Endothelial cell of umbilical vein (primary cell): ENCODE results near the gene TREX2. TPM values are rescaled to one million over a fixed set of nuclear protein-coding genes. Genes with fewer than 3 reads are reported as not detected.

Experiments used
- BruUV-seq: library from RNA; stranded (reverse); fragments of 400-500 nt; replicated peaks from 2 replicates; lab custom pipeline; 2021; lab: Mats Ljungman, UMichigan
- CTCF ChIA-PET: fragments of 300-600, 350-600 bp; sonication (Branson Sonifier 250); formaldehyde crosslinking; loops from one replicate; lab custom pipeline; 2021; ENCODE audit warnings: antibody characterized with exemption, inconsistent platforms; lab: Charles Lee
- POLR2A ChIA-PET: fragments of 300-600, 350-600 bp; sonication (Branson Sonifier 250); formaldehyde crosslinking; loops from one replicate; lab custom pipeline; 2021; ENCODE audit warnings: antibody characterized with exemption, inconsistent platforms; lab: Charles Lee
- DNase-seq: peaks from one replicate; pipeline ENCODE4 v3.0.0-alpha.2; 2011; ENCODE audit warnings: low read depth, low spot score
- FAIRE-seq: peaks from 2 replicates; lab custom pipeline; 2011; peaks lifted over from hg19 to GRCh38; lab: Jason Lieb, UNC
- H2AFZ ChIP-seq: 2 replicates; pipeline ENCODE4 v1.6.0; 2012; ENCODE audit warnings: low read depth, low read length, control low read depth, inconsistent platforms
- H3K27ac ChIP-seq: 2 replicates; pipeline ENCODE4 v1.5.1; 2011; ENCODE audit warnings: low read depth, mild to moderate bottlenecking, control low read depth, low read length, moderate library complexity; ENCODE audit not compliant: insufficient read depth
- H3K27me3 ChIP-seq, 2 experiments: 2 replicates each; pipeline versions ENCODE4 v1.6.0 to v1.6.1; 2011; ENCODE audit warnings: low read length in 2 of 2, mixed read lengths in 1 of 2; ENCODE audit not compliant: control insufficient read depth in 2 of 2, insufficient read depth in 2 of 2
- H3K36me3 ChIP-seq, 2 experiments: 2 replicates in 1 of 2; 3 replicates in 1 of 2; pipeline ENCODE4 v1.5.1; 2011; ENCODE audit warnings: low read length in 2 of 2, mild to moderate bottlenecking in 1 of 2, moderate library complexity in 1 of 2; ENCODE audit not compliant: control insufficient read depth in 2 of 2, insufficient read depth in 2 of 2; ENCODE audit errors: extremely low read depth in 1 of 2
- H3K4me1 ChIP-seq: 3 replicates; pipeline ENCODE4 v1.5.1; 2011; ENCODE audit warnings: mild to moderate bottlenecking, low read length; ENCODE audit not compliant: control insufficient read depth, insufficient read depth; ENCODE audit errors: extremely low read depth
- H3K4me2 ChIP-seq: 2 replicates; pipeline ENCODE4 v1.6.1; 2011; ENCODE audit warnings: low read length, control low read depth, mixed read lengths; ENCODE audit not compliant: insufficient read depth
- H3K4me3 ChIP-seq, 3 experiments: fragments of 200-600 bp in 1 of 3; sonication (generic), shearing (Covaris generic) in 1 of 3; replicated peaks in 1 of 3; 2 replicates each; pipeline ENCODE4 v1.5.1; 2011 to 2016; ENCODE audit warnings: control low read depth in 3 of 3, low read length in 3 of 3, mild to moderate bottlenecking in 2 of 3, inconsistent platforms in 1 of 3, low read depth in 1 of 3, moderate library complexity in 1 of 3; ENCODE audit not compliant: insufficient read depth in 1 of 3
- H3K79me2 ChIP-seq: 2 replicates; pipeline ENCODE4 v1.6.0; 2012; ENCODE audit warnings: low read length, inconsistent platforms; ENCODE audit not compliant: control insufficient read depth, insufficient read depth
- H3K9ac ChIP-seq: replicated peaks from 2 replicates; pipeline ENCODE3; 2011; ENCODE audit warnings: low read length, control low read depth; ENCODE audit not compliant: insufficient read depth; ENCODE audit errors: extremely low read depth
- H3K9me1 ChIP-seq: replicated peaks from 3 replicates; pipeline ENCODE4 v1.6.0; 2011; ENCODE audit warnings: mild to moderate bottlenecking, low read length; ENCODE audit not compliant: control insufficient read depth, insufficient read depth; ENCODE audit errors: extremely low read depth
- H3K9me3 ChIP-seq: replicated peaks from 2 replicates; pipeline ENCODE4 v1.5.1; 2012; ENCODE audit warnings: low read length, inconsistent platforms; ENCODE audit not compliant: control insufficient read depth, insufficient read depth
- H4K20me1 ChIP-seq: replicated peaks from 2 replicates; pipeline ENCODE3; 2011; ENCODE audit warnings: mild to moderate bottlenecking, low read length; ENCODE audit not compliant: control insufficient read depth, insufficient read depth; ENCODE audit errors: extremely low read depth
- EZH2 ChIP-seq: IDR thresholded peaks from 2 replicates; pipeline ENCODE4 v1.6.1; 2012; ENCODE audit warnings: borderline replicate concordance, low read depth, mild to moderate bottlenecking, moderate library complexity, low read length, inconsistent platforms; ENCODE audit not compliant: severe bottlenecking
- FOS ChIP-seq: IDR thresholded peaks from 2 replicates; pipeline ENCODE4 v1.6.1; 2011; ENCODE audit warnings: mild to moderate bottlenecking, low read length, moderate library complexity, borderline replicate concordance; ENCODE audit not compliant: insufficient read depth
- GATA2 ChIP-seq: IDR thresholded peaks from 2 replicates; pipeline ENCODE4 v1.7.0; 2011; ENCODE audit warnings: low read depth, mild to moderate bottlenecking, moderate library complexity, mixed read lengths, low read length; ENCODE audit not compliant: insufficient read length, insufficient read depth
- JUN ChIP-seq: IDR thresholded peaks from 2 replicates; pipeline ENCODE4 v1.6.1; 2011; ENCODE audit warnings: borderline replicate concordance, low read depth; ENCODE audit not compliant: insufficient read length, insufficient read depth
- MAX ChIP-seq: IDR thresholded peaks from 2 replicates; pipeline ENCODE4 v1.6.1; 2011; ENCODE audit not compliant: insufficient read depth, insufficient read length
- MYC ChIP-seq: IDR thresholded peaks from one replicate; pipeline ENCODE4 v1.6.1; 2011; ENCODE audit warnings: mild to moderate bottlenecking, low read depth, low read length
- POLR2A ChIP-seq: IDR thresholded peaks from 2 replicates; pipeline ENCODE4 v1.6.1; 2012; ENCODE audit warnings: low read depth, mild to moderate bottlenecking, control low read depth, low read length
- POLR2AphosphoS5 ChIP-seq: IDR thresholded peaks from 2 replicates; pipeline ENCODE4 v1.6.1; 2012; ENCODE audit warnings: low read depth, mild to moderate bottlenecking, control low read depth, low read length, moderate library complexity; ENCODE audit not compliant: insufficient read depth
- dilution Hi-C: fragments of 300-500 bp; cut with MboI; formaldehyde crosslinking; loops from one replicate; pipeline ENCODE4 v1.15.0; 2019; ENCODE audit warnings: low sequenced_read_pairs; ENCODE audit not compliant: extremely low pct_ligation_motif_present
- intact Hi-C: fragments of 100-400 bp; cut with micrococcal nuclease; formaldehyde crosslinking; loops from one replicate; pipeline ENCODE4 v1.10.0; 2022
- polyA plus RNA-seq, 4 experiments: library from polyadenylated mRNA; depleted of rRNA in 3 of 4; stranded (reverse) in 3 of 4; unstranded in 1 of 4; fragments of >200 nt; gene quantifications; 2 replicates each; pipeline versions ENCODE4 v1.2.1 to v1.2.3, GENCODE V29; 2011 to 2012; ENCODE audit warnings: missing spikeins in 1 of 4
- total RNA-seq: library from RNA; stranded (reverse); gene quantifications from 2 replicates; pipeline ENCODE4 v1.2.3, GENCODE V29; 2021
- TF ChIP-seq, protein P1 (sequence below), 2 donors: IDR thresholded peaks; 1 replicate in 1 of 2; 2 replicates in 1 of 2; pipeline ENCODE4 v1.5.1; 2011; ENCODE audit warnings: low read length in 2 of 2, mild to moderate bottlenecking in 2 of 2, moderate library complexity in 2 of 2, control low read depth in 1 of 2, inconsistent platforms in 1 of 2, low read depth in 1 of 2; ENCODE audit not compliant: insufficient read depth in 1 of 2; ENCODE audit errors: extremely low read depth in 1 of 2

TREX2 gene
- total and polyA plus RNA-seq, 2 donors (not counting 3 experiments of a cell fraction or from before 2014, with no cell fraction given): 0.82 to 0.99 TPM

DNA sequence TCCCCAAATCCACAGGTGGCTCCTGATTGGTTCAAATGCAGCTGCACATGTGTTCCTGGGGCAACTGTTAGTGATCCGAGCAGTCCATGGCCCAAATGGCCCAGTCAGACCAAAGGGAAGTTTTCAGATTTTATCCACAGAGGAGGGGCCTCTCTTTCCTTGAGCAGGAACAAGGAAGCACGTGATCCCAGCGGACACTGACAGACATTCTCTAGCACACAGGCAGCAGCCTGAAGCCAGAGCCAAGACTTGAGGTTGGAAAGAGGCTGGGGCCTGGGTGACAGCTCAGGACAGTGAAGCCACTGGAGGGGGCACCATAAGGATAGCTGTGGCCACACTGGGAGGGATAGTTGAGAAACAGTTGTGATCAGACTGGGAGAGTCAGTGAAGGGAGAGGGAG, 38.1 kb downstream of the TREX2 start:
- H3K79me2 ChIP-seq: no peaks in the 10 kb centered on the region
- TF ChIP-seq FOS (no peak), POLR2A (no peak), MAX (no peak), JUN (no peak), MYC (no peak), POLR2AphosphoS5 (no peak), GATA2 (no peak), EZH2 (no peak)
- TF ChIP-seq, protein P1, sequence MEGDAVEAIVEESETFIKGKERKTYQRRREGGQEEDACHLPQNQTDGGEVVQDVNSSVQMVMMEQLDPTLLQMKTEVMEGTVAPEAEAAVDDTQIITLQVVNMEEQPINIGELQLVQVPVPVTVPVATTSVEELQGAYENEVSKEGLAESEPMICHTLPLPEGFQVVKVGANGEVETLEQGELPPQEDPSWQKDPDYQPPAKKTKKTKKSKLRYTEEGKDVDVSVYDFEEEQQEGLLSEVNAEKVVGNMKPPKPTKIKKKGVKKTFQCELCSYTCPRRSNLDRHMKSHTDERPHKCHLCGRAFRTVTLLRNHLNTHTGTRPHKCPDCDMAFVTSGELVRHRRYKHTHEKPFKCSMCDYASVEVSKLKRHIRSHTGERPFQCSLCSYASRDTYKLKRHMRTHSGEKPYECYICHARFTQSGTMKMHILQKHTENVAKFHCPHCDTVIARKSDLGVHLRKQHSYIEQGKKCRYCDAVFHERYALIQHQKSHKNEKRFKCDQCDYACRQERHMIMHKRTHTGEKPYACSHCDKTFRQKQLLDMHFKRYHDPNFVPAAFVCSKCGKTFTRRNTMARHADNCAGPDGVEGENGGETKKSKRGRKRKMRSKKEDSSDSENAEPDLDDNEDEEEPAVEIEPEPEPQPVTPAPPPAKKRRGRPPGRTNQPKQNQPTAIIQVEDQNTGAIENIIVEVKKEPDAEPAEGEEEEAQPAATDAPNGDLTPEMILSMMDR (IDR thresholded peaks at IDR 0.05; ENCODE audit: extremely low read depth in 1 of 2, insufficient read depth in 1 of 2, low read depth in 1 of 2, low read length in 2 of 2): no peak
- H3K36me3 ChIP-seq: no peaks in the 10 kb centered on the region
- DNase-seq (no peak), FAIRE-seq (no peak)
- peaks cover 6% of the 10 kb centered on the region for H3K4me1 ChIP-seq
- no peak overlapping the region for H3K4me3 ChIP-seq
- intact Hi-C loops: no loop called here
- no peak overlapping the region for H3K4me2 ChIP-seq
- dilution Hi-C loops: no loop called here
- no peaks in the 10 kb centered on the region for H3K27me3 ChIP-seq
- H3K9ac ChIP-seq: no peak overlapping the region
- H3K27ac ChIP-seq: no peak overlapping the region
- POLR2A ChIA-PET: no interaction called here
- no peak overlapping the region for H2AFZ ChIP-seq
- H3K9me3 ChIP-seq: no peaks in the 10 kb centered on the region
- no peaks in the 10 kb centered on the region for H4K20me1 ChIP-seq
- H3K9me1 ChIP-seq: no peaks in the 10 kb centered on the region
- CTCF ChIA-PET: interaction anchor here (1.2 kb wide), 1 partner anchor 10 kb away, joined by 3 read pairs; no protein-coding TSS in a partner anchor
- BruUV-seq: no TSS peak
